HG02610 (cell line): ENCODE results near the gene ZNF619.

Experiments
- ATAC-seq: cut with Tn5 transposase; IDR thresholded peaks from one replicate; pipeline ENCODE4 v1.9.1; 2021; ENCODE audit warnings: mild to moderate bottlenecking, moderate library complexity; ENCODE audit not compliant: unreplicated experiment

ZNF619 gene

DNA sequence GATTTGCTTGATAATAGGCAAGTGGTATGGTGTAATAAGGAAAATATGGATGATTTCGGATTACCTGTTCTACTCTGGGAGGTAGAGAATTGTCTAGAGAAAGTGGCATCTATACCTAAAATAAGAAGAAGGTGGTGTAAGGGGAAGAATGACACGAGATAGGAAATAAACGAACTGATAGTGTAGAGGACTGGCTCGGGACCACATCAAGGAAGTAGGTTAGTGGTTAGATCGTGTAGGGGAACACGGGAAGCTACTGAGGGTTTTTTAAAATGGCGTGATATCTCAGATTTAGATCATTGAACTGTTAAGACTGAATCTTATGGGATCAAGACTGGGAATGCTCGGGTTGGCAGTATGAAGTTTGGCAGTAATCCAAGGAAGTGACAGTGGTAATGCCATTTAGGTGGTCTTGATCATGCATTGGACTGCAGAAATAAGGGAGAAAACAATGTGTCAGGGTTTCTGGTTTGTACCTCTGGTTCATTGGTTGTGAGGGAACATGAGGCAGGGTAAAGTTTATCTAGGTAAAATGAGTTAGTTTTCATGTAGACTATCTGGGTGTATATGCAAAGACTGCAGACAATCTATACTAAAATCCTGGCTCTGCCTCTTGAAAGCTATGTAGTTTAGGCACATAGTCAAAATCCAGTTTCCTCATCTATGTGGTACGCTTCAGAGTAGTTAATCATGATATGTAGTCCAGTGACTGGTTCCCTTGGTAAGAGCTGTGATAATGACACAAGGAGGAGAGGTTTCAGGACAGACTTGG is 12.4 kb upstream of the ZNF619 start:
- ATAC-seq: no peak

DNA sequence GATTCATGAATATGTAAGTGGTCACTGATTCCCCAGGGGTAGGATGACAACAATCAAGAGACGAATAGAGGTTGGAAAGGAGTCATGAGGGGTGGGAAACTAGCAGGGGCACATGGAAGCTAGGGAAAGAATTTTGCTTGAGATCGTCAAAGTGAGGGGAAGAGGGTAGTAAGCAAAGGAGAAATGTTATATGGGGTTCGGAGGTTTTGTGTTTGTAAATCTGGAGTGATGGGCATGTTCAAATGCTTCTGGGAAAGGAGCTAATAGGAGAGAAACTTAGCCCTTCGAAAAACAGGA is 11.9 kb upstream of the ZNF619 start:
- no peak for ATAC-seq

DNA sequence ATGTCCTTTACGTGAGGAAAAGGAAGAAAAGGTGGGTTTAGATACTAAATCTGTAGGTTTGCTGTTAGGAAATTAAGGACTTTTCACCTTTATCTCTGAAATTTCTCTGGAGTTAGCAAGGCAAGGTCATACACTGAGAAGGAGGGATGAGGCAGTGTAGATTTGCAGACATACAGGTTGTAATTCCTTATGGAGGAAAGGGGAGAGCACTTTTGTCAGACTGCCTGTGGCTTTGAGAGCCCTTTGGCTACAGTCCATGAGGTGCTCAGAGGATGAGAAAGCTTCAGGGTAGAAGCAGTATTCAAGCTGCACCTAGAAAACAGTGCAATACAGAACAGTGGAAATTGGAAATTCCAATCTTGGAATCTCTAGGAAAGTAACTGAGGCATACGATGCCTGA is 11.5 kb upstream of the ZNF619 start:
- ATAC-seq: no peak

DNA sequence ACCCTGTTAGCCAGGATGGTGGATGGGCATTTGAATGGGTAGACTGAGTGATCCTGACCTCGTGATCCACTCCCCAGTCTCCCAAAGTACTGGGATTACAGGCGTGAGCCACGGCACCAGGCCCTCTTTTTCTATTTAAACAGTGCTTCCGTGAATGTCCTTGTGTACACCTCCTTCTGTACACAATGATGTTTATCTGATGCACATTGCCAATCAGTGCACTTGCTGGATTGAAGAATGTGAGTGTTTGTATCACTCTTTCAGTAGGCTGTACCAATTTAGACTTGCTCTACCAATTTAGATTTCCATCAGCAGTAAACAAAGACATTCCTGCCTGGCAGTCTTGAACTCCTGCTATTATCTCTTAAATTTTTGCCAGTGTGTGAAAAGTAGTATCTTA is 8.9 kb upstream of the ZNF619 start:
- ATAC-seq: no peak

DNA sequence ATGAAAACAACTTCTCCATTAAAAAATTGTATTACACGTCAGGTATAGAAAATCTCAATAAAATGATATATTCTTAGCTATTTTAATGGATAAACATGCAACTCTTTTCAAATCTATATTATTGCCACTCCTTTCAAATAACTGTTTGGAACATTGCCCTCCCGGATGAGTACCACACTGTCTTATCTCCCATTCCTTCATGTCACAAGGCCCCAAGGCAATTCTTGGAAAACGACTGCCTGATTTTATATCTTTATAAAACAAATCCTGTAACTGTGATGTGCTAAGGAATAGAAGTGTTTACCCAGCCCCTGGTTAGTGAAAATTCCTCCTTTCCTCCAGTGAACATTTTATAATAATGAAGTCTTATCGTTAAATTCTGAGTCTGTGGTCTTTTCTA is 6.2 kb upstream of the ZNF619 start:
- no peak for ATAC-seq

DNA sequence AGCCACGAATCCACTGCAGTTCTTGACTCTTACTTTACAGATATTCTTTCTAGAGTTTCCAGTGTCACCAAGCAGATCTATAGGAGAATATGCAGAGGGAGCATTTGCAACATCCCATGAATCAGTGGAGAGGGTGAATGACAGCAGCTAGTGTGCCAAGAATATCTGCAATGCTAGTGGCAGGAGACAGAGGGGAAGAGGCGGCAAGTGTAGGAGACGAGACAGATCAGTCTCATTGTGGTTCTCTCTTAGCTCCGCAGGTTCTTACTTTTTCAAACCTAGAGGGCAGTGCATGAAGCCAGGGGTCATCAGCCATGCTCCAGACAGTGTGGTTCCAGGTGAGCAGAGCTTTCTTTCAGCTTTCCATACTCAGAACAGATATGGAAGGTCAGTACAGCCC is 744 bp downstream of the ZNF619 start:
- ATAC-seq: no peak

DNA sequence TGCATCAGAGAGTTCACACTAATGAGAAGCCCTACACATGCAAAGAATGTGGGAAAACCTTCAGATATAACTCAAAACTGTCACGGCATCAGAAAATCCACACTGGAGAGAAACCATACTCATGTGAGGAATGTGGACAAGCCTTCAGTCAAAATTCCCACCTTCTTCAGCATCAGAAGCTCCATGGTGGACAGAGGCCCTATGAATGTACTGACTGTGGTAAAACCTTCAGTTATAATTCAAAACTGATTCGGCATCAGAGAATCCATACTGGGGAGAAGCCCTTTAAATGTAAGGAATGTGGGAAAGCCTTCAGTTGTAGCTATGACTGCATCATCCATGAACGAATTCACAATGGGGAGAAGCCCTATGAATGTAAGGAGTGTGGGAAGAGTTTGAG is 10.2 kb downstream of the ZNF619 start:
- ATAC-seq: no peak

DNA sequence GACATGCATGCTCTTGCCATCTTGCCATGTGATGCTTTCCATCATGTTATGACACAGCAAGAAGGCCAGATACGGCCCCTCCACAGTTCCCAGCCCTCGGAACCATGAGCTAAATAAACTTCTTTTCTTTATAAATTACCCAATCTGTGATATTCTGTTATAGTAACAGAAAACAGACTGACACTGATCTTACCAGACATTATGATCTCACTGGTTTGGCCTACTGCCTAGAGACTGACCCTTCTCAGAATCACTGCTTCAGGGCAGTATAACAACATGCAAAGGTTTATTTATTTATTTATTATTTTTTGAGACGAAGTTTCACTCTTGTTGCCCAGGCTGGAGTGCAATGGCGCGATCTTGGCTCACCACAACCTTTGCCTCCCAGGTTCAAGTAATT is 14.0 kb downstream of the ZNF619 start:
- no peak for ATAC-seq

DNA sequence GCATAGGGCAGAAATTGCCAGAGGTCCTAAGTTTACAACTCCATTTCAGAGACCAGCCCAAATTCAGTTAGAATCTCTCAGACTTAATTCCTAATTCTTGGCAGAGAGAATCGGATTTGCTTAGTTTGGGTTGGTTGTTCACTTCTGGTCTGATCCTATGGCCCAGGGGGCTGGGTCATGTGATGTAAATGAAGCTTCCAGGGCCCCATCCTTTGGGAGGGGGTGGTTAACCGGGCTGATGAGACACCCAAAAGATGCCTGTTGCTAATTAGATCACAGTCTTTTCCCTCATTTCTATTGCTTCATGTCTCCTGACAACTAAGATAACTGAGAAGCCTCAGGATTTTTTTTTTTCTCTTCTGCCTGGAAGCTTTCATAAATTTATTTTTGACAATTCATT is 17.8 kb downstream of the ZNF619 start:
- ATAC-seq: no peak

DNA sequence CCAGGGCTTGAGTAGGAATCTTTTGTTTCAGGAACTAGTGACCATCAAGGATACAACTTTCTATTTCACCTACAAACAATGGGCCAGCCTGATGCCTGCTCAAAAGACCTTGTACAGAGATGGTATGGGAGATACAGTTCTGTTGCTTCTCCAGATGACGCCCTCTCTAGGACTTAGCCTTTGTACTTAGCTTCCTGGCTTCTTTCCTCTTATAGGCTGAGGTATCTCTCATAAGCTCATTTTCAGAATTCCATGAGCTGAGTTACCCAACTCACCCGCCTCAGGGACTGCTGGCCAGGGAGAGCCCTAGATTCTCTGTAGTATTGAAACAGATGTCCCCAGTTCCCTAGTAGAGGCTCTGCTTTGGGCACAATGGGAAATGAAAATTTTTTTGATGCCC is 20.4 kb downstream of the ZNF619 start:
- no peak for ATAC-seq

DNA sequence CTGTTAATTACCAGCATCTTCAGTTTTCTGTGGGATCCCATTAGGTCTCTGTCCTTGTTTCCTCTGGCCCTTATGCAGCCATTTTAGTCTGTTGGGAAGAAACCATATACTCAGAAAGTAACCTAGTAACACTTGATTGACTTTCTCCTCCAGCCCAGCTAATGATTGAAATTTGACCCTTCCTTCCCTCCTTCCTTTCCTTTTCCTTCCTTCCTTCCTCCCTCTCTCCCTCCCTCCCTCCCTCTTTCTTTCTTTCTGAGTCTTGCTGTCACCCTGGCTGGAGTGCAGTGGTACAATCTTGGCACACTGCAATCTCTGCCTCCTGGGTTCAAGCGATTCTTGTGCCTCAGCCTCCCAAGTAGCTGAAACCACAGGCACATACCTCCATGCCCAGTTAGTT is 23.0 kb downstream of the ZNF619 start:
- no peak for ATAC-seq

DNA sequence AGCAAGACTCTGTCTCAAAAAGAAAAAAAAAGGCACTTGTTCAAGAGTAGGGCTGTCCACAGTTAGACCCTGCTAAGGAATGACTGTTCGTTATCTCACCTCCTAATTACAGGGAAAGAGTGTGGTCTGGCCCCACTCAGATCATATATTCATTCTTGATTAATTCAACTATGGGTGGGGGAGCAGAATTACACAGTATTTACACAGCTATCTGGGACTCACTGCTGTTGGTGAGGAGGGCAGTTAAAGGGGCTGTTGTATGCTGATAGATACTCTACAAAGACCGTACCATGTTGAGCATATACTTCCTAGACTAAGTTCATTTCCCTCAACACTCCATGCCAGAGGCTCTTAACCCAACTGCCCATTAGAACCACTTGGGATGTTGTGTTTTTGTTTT is 25.1 kb downstream of the ZNF619 start:
- ATAC-seq: no peak

DNA sequence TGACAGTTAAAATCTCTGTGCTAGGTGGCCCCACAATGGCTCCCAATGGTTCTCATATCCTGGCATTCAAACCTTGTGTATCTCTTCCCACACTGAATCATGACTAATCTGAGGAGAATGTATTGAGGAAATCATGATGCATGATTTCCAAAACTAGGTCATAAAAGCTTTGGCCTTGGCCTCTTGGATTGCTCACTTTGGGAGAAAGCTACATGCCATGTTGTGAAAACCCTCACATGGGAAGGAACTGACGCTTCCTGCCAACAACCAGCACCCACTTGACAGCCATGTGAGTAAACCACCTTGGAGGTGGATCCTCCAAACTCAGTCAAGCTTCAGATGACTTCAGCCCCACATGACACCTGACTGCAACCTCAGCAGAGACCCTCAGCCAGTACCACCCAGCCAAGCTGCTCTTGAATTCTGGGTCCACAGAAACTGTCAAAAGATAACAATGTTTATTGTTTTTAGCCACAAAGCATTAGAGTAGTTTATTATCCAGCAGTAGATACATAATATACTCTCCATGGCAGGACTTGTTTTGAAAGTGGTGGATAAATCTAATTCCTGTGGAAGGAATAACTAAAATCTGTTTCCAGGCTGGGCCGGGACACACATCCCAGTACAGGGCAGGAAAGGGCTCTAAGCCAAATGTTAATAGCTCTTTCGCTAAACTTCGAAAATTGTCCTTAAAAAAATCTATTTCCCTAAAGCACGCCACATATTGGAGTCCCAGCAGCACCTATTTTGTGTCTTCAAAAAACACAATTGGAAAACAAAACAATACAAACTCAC is 27.9 kb downstream of the ZNF619 start:
- no peak for ATAC-seq

DNA sequence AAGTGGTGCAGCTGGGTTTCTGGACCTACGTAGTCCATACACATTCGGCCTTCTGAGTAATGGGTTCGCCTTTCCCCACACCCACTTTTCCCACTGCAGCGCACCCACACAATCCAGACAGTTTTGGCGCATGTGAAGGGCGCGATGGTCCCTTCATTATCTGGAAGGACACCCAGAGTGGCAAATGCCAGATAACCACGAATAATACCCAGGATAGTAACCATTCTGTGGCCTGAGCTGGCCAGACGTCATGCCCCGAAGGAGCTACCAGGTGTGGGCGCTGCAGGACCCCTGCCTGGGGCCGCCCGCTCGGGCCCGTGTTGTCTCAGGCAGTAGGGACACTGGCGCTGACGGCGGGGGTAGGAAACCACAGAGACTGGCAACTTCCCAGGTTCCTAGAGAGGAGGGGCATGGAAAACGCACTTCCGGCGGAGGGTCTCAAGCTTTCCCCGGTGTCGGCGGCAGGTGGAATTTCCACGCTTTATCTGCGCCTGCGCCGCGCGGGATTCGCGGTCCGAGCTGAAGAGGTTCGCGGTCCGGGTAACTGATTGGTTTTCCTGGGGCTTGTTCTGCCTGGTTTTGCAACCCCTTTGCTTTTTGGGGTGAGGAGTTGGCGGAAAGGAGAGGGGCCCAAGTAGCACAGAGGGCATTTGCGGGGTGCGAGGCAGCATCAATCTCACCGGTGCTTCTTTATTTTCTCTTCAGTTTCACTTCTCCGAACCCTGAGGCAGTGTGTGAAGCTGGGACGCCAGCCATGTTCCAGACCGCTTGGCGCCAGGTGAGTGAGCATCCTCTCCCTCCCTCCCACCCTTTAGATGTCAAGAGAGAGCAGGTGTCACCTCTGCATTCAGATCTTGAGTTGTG is 28.9 kb downstream of the ZNF619 start, which contains the start of gene ZNF620:
Gene ZNF620 (plus strand): TSS at position 441 of the 864 bp plus-strand sequence. CDS start 314 bp downstream, at position 755.
- peak; percentile 68 for ATAC-seq

DNA sequence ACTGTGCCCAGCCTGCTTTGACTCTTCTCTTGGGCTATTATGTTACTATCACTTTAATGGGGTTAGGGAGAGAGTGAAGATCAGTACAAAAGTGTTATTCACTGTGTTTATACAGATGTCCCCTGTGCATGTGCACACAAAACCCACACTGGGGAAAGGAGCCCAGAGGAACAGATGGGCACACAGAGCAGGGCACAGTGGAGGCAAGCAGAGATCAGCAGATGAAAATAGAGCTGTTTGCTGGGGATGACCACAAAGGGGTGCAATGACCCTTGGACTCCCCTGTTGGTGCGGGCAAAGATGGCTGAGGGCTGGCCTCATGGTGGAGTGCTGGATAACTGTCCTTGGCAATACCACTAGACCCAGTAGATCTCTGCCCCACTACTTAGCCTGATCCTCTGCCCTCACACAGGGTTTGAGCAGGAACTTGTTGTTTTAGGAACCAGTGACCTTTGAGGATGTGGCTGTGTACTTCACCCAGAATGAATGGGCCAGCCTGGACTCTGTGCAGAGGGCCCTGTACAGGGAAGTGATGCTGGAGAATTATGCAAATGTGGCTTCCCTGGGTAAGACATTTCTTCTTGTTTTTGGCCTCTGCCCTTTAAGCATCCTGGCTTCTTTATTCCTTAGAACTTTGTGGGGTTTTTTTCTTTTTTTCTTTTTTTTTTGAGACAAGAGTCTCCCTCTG is 34.3 kb downstream of the ZNF619 start:
- no peak for ATAC-seq

DNA sequence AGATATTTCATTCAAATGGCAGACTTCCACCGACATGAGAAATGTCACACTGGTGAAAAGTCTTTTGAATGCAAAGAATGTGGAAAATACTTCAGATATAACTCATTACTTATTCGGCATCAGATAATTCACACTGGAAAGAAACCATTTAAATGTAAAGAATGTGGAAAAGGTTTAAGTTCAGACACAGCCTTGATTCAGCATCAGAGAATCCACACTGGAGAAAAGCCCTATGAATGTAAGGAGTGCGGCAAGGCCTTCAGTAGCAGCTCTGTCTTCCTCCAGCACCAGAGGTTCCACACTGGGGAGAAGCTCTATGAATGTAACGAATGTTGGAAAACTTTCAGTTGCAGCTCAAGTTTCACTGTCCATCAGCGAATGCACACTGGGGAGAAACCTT is 39.3 kb downstream of the ZNF619 start:
- ATAC-seq: no peak

DNA sequence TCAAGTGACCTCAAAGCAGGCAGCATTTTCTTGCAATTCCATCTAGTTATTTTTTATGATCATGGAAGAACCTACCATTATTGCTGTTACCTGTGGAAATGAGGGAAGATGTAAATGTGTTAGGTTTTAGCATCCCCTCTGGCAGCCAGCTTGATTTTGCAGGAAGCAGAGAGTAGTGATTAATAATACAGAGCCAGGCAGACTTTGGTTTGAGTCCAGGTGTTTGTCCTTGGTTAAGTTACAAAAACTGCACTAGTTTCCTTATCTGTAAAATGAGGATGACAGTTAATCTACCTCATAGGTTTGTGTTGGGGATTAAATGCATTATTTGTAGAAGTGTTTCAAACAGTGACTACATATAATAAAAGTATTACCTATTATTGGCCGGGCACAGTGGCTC is 41.1 kb downstream of the ZNF619 start:
- no peak for ATAC-seq

DNA sequence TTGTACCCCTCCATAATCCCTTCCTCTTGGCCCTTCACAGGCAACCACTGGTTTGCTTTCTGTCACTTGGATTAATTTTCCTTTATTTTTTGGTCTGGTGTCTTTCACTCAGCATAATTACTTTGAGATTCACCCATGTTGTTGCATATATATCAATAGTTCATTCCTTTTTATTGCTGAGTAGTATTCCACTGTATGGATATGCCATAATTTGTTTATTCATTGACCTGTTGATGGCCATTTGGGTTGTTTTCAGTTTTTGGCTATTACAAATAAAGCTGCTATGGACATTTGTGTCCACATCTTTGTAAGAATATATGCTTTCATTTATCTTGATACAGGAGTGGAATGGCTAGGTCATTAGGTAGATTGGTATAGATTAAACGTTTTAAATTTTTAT is 41.9 kb downstream of the ZNF619 start:
- no peak for ATAC-seq

DNA sequence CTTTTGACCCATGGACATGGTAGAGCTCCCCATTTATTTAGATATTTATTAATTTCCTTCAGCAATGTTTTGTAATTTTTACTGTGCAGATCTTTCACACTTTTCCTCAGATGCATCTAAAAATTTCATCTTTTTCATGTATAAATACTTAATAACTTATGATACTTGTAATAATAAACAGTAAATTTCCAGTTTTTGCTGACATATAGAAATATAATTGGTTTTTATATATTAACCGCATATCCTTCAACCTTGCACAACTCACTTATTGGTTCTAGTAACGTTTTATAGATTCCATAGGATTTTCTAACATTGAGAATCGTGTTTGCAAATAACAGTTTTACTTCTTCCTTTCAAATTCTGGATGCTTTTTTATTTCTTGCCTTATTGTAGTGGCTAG is 44.3 kb downstream of the ZNF619 start:
- ATAC-seq: no peak

DNA sequence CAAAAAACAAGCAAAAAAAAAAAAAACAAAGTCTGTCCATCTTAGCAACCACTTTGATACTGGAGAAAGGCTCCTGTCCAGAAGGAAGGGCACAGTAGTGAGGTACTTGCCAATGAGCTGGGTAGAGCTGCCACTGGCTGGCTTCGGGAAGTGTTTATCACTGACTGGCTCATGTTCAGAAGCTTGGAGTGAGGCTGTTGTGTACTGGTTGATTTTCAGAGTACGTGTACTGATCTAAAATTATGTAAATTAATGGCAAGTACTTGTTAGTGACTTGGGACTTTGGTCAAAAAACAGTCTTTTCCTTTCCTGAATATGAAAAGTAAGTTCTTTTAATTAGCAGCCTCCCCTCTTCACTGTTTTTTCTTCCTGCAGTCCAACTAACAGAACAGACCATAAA is 46.9 kb downstream of the ZNF619 start:
- ATAC-seq: no peak

DNA sequence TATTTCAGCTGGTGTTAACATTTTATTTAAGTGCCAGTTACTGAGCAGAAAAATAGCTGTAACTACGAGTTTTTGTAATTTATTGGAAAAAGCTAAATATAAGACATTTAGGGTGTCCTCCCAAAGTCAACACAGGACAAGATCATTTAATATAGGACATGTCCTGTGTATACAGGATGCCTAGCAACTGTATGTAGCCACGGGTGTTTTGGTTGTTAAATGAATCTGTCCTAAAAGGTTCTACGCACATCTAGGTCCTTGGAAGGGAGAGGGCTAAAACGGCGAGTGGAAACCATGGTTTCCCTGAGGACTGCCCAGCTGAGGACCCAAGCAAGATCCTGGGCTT is 47.3 kb downstream of the ZNF619 start:
- no peak for ATAC-seq
